ENCODE measurements around the gene ZNF516. TPM values are rescaled to one million over a fixed set of nuclear protein-coding genes. Genes with fewer than 3 reads are reported as not detected.

Gene ZNF516
- total and polyA plus RNA-seq, 7 experiments from 2014 or later, result 1.9 to 60.4 (median 21.7) TPM

DNA sequence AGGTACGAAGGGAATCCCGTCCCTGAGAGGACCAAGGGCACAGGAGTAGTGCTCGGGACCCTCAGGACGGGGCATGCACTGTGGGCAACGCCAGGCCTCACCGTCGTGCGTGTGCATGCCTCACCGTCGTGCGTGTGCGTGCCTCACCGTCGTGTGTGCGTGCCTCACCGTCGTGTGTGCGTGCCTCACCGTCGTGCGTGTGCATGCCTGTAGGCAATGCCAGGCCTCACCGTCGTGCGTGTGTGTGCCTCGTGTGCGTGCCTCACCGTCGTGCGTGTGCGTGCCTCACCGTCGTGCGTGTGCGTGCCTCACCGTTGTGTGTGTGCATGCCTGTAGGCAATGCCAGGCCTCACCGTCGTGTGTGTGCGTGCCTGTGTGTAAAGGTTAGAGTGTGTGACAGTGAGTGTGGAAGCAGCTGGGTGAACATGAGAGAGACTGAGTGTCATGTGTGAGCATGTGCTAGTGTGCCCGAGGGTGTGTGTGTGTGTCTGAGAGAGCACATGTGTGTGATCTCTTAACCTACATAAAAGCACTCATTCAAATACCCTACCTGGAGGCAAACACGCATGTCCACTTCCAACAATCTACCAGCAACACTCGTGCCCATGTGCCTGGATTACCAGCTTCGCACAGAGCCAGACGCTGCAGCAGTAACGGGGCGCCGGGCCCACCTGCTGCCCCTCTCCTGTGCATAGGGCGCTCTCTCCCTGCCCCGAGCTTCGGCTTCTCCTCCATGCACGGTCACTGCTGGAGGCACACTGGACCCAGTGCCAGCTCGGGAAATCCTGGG lies 36.3 kb downstream of the ZNF516 start:
- POLR2A ChIA-PET, result no interaction called here
- Mint-ChIP-seq H3K27ac (peak overlapping the region in 1 of 9 donors; percentile 62), H3K27me3 (peaks cover 0 to 7% (median 0%) of the 10 kb centered on the region in 5 donors), H3K4me1 (peaks cover 0 to 39% (median 34%) of the 10 kb centered on the region in 7 donors), H3K36me3 (peaks cover 0 to 33% (median 0%) of the 10 kb centered on the region in 5 donors), H3K4me3 (no peak overlapping the region), H3K9me3 (no peaks in the 10 kb centered on the region)
- Histone ChIP-seq H3K4me3 (ENCODE audit: low read length) (no peak overlapping the region), H3K4me1 (ENCODE audit: control insufficient read depth in 2 of 2, insufficient read depth in 2 of 2, low read length in 2 of 2) (no peaks in the 10 kb centered on the region), H3K27me3 (ENCODE audit: control insufficient read depth in 2 of 2, insufficient read depth in 2 of 2, low read length in 2 of 2) (no peaks in the 10 kb centered on the region), H3K36me3 (ENCODE audit: control insufficient read depth in 2 of 3, insufficient read depth in 3 of 3, low read length in 3 of 3) (peaks cover 0 to 9% (median 3%) of the 10 kb centered on the region in 3 experiments), H3K27ac (ENCODE audit: low read depth, low read length) (no peak overlapping the region), H3K9me3 (ENCODE audit: control insufficient read depth in 2 of 3, low read length in 3 of 3) (no peaks in the 10 kb centered on the region)
- CTCF ChIA-PET, result no interaction called here
- ATAC-seq, result no peak
- no peak for DNase-seq
- intact Hi-C loops (cut with micrococcal nuclease), result no loop called here

DNA sequence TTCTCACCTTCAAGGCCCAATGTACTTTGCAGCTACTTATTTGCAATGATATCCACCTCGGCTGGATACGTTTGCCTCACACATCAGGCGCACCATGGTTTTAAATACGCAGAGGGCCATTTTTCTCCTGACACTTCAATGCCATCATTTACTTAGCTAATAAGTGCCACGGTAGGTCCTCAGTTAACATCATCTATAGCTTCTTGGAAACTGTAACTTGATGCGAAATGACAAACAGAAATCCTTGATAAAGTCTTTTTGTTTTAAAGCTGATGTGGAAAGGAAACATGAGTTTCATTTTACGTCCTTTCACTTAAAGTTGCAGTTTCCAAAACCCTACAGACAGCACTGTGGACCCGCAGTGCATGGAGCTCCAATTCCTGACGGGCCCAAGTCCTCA lies 37.1 kb downstream of the ZNF516 start:
- Mint-ChIP-seq H3K27ac (no peak overlapping the region), H3K9me3 (no peaks in the 10 kb centered on the region), H3K4me3 (no peak overlapping the region), H3K27me3 (peaks cover 0 to 10% (median 0%) of the 10 kb centered on the region in 5 donors), H3K36me3 (peaks cover 0 to 29% (median 0%) of the 10 kb centered on the region in 5 donors), H3K4me1 (peaks cover 0 to 43% (median 39%) of the 10 kb centered on the region in 7 donors)
- Histone ChIP-seq H3K36me3 (ENCODE audit: control insufficient read depth in 2 of 3, insufficient read depth in 3 of 3, low read length in 3 of 3) (peaks cover 0 to 9% (median 3%) of the 10 kb centered on the region in 3 experiments), H3K27me3 (ENCODE audit: control insufficient read depth in 2 of 2, insufficient read depth in 2 of 2, low read length in 2 of 2) (no peaks in the 10 kb centered on the region), H3K4me1 (ENCODE audit: control insufficient read depth in 2 of 2, insufficient read depth in 2 of 2, low read length in 2 of 2) (no peaks in the 10 kb centered on the region), H3K4me3 (ENCODE audit: low read length) (no peak overlapping the region), H3K9me3 (ENCODE audit: control insufficient read depth in 2 of 3, low read length in 3 of 3) (no peaks in the 10 kb centered on the region), H3K27ac (ENCODE audit: low read depth, low read length) (no peak overlapping the region)
- ChIA-PET CTCF (no interaction called here), POLR2A (no interaction called here)
- no peak for ATAC-seq
- intact Hi-C loops (cut with micrococcal nuclease), result no loop called here
- DNase-seq, result no peak

DNA sequence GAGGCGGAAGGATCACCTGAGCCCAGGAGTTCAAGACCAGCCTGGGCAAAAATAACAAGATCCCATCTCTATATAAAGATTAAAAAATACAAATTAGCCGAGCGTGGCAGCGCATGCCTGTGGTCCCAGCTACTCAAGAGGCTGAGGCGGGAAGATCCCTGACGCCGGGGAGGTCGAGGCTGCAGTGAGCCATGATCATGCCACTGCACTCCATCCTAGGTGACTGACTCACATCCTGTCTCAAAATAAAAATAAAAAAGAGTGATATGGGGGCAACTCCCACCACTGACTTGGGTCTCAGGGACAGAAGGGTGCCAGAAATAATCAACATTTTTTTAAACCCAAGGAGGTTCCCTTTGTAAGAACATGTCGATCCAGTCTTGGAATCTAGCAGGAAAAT lies 37.6 kb downstream of the ZNF516 start:
- intact Hi-C loops (cut with micrococcal nuclease), result no loop called here
- H3K9me3 ChIP-seq (ENCODE audit: control insufficient read depth in 2 of 3, low read length in 3 of 3), result no peaks in the 10 kb centered on the region
- DNase-seq (no peak), ATAC-seq (no peak)
- ChIA-PET POLR2A (no interaction called here), CTCF (interaction anchor here (1.2 kb wide), 1 partner anchor 252 kb away, joined by 3 read pairs; no protein-coding TSS in a partner anchor)
- no peak overlapping the region for H3K27ac ChIP-seq (ENCODE audit: low read depth, low read length)
- H3K27me3 Mint-ChIP-seq, result peaks cover 0 to 13% (median 0%) of the 10 kb centered on the region in 5 donors
- H3K36me3 ChIP-seq (ENCODE audit: control insufficient read depth in 2 of 3, insufficient read depth in 3 of 3, low read length in 3 of 3), result peaks cover 0 to 9% (median 3%) of the 10 kb centered on the region in 3 experiments
- H3K36me3 Mint-ChIP-seq, result peaks cover 0 to 29% (median 0%) of the 10 kb centered on the region in 5 donors
- no peaks in the 10 kb centered on the region for H3K27me3 ChIP-seq (ENCODE audit: control insufficient read depth in 2 of 2, insufficient read depth in 2 of 2, low read length in 2 of 2)
- H3K4me3 Mint-ChIP-seq, result no peak overlapping the region
- no peak overlapping the region for H3K27ac Mint-ChIP-seq
- H3K4me1 Mint-ChIP-seq, result peaks cover 0 to 47% (median 43%) of the 10 kb centered on the region in 7 donors
- H3K9me3 Mint-ChIP-seq, result no peaks in the 10 kb centered on the region
- H3K4me3 ChIP-seq (ENCODE audit: low read length), result no peak overlapping the region
- H3K4me1 ChIP-seq (ENCODE audit: control insufficient read depth in 2 of 2, insufficient read depth in 2 of 2, low read length in 2 of 2), result peaks cover 0 to 1% of the 10 kb centered on the region in 2 donors

DNA sequence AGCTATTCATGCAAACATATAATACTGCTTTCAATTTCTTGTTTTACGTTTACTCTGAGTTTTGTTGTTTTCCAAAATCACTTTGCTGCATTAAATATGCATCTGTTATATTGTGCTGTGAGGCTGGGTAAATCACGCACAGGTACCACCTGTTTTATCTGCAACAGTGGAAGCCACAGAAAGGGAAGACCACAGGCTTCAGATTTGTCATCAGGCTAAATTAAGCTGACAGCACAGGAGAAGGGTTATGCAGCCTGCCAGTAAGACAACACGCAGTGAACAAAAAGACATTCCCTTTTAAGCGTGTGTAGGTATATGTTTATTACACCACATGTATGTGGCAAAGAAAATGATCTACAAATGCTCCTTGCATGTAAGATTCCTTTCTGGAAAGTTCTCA lies 38.2 kb downstream of the ZNF516 start:
- peaks cover 0 to 20% (median 0%) of the 10 kb centered on the region in 5 donors for H3K27me3 Mint-ChIP-seq
- Histone ChIP-seq H3K4me1 (ENCODE audit: control insufficient read depth in 2 of 2, insufficient read depth in 2 of 2, low read length in 2 of 2) (peaks cover 0 to 8% of the 10 kb centered on the region in 2 donors), H3K27ac (ENCODE audit: low read depth, low read length) (no peak overlapping the region), H3K9me3 (ENCODE audit: control insufficient read depth in 2 of 3, low read length in 3 of 3) (no peaks in the 10 kb centered on the region), H3K4me3 (ENCODE audit: low read length) (no peak overlapping the region), H3K36me3 (ENCODE audit: control insufficient read depth in 2 of 3, insufficient read depth in 3 of 3, low read length in 3 of 3) (peaks cover 0 to 9% (median 3%) of the 10 kb centered on the region in 3 experiments), H3K27me3 (ENCODE audit: control insufficient read depth in 2 of 2, insufficient read depth in 2 of 2, low read length in 2 of 2) (no peaks in the 10 kb centered on the region)
- no peaks in the 10 kb centered on the region for H3K9me3 Mint-ChIP-seq
- no peak overlapping the region for H3K4me3 Mint-ChIP-seq
- peaks cover 0 to 26% (median 0%) of the 10 kb centered on the region in 5 donors for H3K36me3 Mint-ChIP-seq
- no peak overlapping the region for H3K27ac Mint-ChIP-seq
- DNase-seq (no peak), ATAC-seq (no peak)
- CTCF ChIA-PET, result interaction anchor here (1.2 kb wide), 1 partner anchor 253 kb away, joined by 3 read pairs; no protein-coding TSS in a partner anchor
- intact Hi-C loops (cut with micrococcal nuclease), result no loop called here
- POLR2A ChIA-PET, result no interaction called here
- peaks cover 0 to 53% (median 45%) of the 10 kb centered on the region in 7 donors for H3K4me1 Mint-ChIP-seq

DNA sequence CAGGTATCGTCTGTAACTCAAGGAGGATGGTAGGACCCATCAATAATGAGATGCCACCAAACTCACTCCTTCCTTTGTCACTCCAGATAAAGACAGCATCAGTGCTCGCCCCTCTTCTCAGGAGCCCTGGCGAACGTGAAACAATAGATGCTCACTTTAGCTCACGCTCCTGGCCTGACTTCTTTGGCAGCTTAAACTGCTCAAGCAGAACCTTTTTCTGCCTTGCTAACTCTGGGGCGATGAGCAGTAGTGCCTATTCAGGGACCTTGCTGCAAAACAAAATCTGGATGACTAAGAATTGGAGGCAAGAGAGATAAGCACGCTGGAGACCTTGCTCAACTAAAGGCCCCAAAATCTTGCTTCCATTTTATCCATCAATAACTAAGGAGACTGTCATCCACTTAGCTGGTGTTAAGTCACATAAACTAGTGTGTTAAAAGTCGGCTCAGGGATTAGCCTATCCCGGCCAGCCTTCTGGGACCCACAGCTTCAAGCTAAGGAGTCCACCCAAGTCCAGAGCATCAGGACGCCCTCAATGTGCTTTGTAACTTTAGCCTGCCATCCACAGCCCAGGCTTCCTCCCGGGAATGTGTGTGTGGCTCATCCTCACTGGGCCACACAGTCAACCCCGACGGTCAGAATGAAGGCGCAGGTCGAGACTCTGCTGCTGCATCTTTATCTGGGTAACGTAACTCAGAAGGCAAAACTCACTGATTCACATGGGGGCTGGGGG lies 38.9 kb downstream of the ZNF516 start:
- Histone ChIP-seq H3K4me3 (ENCODE audit: low read length) (no peak overlapping the region), H3K4me1 (ENCODE audit: control insufficient read depth in 2 of 2, insufficient read depth in 2 of 2, low read length in 2 of 2) (peaks cover 0 to 13% of the 10 kb centered on the region in 2 donors), H3K27me3 (ENCODE audit: control insufficient read depth in 2 of 2, insufficient read depth in 2 of 2, low read length in 2 of 2) (no peaks in the 10 kb centered on the region), H3K36me3 (ENCODE audit: control insufficient read depth in 2 of 3, insufficient read depth in 3 of 3, low read length in 3 of 3) (peaks cover 0 to 9% (median 3%) of the 10 kb centered on the region in 3 experiments), H3K27ac (ENCODE audit: low read depth, low read length) (no peak overlapping the region), H3K9me3 (ENCODE audit: control insufficient read depth in 2 of 3, low read length in 3 of 3) (no peaks in the 10 kb centered on the region)
- H3K4me1 Mint-ChIP-seq, result peaks cover 2 to 59% (median 50%) of the 10 kb centered on the region in 7 donors
- peaks cover 0 to 26% (median 0%) of the 10 kb centered on the region in 5 donors for H3K27me3 Mint-ChIP-seq
- POLR2A ChIA-PET, result interaction anchor here (1.0 kb wide), 1 partner anchor 34 kb away, joined by 3 read pairs; no protein-coding TSS in a partner anchor
- peak overlapping the region in 1 of 10 donors; percentile 4 for H3K4me3 Mint-ChIP-seq
- peaks cover 0 to 21% (median 0%) of the 10 kb centered on the region in 5 donors for H3K36me3 Mint-ChIP-seq
- no peak overlapping the region for H3K27ac Mint-ChIP-seq
- no peaks in the 10 kb centered on the region for H3K9me3 Mint-ChIP-seq
- no peak for ATAC-seq
- intact Hi-C loops (cut with micrococcal nuclease), result no loop called here
- no peak for DNase-seq
- CTCF ChIA-PET, result interaction anchor here (1.2 kb wide), 1 partner anchor 254 kb away, joined by 3 read pairs; no protein-coding TSS in a partner anchor

DNA sequence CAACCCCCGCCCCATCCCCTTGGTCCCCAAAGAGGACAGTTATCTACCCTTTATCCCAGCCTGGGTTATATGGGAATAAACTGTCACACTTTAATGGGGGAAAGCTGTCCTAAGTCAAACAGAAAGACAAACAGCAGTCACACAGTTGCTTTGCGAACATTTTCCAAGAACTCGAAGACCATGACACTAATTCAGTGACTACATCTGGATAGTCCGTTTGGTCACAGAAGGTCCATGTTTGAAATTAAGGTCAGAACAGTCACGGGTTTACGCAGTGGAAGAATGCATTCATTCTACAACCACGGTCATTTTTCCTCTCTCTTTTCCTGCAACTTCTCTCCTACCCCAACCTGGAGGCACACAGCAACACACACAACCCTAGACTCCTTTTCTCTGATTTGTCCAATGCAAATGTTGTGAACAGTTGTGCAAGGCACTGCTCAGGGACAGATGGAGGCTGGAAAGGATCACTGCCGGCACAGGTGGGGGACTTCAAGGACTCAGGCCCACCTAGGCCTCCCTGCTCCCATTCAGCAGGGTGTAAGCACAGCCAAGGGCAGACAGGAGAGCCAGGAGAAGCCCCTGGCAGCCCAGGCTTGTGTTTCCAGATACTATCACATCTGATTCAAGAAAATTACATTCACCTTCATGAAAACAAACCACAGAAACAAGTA lies 39.9 kb downstream of the ZNF516 start:
- peaks cover 7 to 64% (median 53%) of the 10 kb centered on the region in 7 donors for H3K4me1 Mint-ChIP-seq

More for the DNA sequence above, 39.9 kb downstream of the ZNF516 start:
- Histone ChIP-seq H3K4me1 (ENCODE audit: control insufficient read depth in 2 of 2, insufficient read depth in 2 of 2, low read length in 2 of 2) (peaks cover 0 to 13% of the 10 kb centered on the region in 2 donors), H3K27ac (ENCODE audit: low read depth, low read length) (no peak overlapping the region), H3K36me3 (ENCODE audit: control insufficient read depth in 2 of 3, insufficient read depth in 3 of 3, low read length in 3 of 3) (peaks cover 0 to 9% (median 3%) of the 10 kb centered on the region in 3 experiments), H3K27me3 (ENCODE audit: control insufficient read depth in 2 of 2, insufficient read depth in 2 of 2, low read length in 2 of 2) (no peaks in the 10 kb centered on the region), H3K4me3 (ENCODE audit: low read length) (no peak overlapping the region), H3K9me3 (ENCODE audit: control insufficient read depth in 2 of 3, low read length in 3 of 3) (no peaks in the 10 kb centered on the region)
- ATAC-seq, result no peak
- intact Hi-C loops (cut with micrococcal nuclease), result no loop called here
- H3K36me3 Mint-ChIP-seq, result peaks cover 0 to 15% (median 0%) of the 10 kb centered on the region in 5 donors
- peak overlapping the region in 1 of 9 donors; percentile 39 for H3K27ac Mint-ChIP-seq
- ChIA-PET POLR2A (interaction anchor here (0.6 to 1.0 kb wide), 2 partner anchors 13 to 35 kb away, joined by 3 read pairs; no protein-coding TSS in a partner anchor), CTCF (no interaction called here)
- DNase-seq, result no peak
- H3K27me3 Mint-ChIP-seq, result peaks cover 0 to 33% (median 0%) of the 10 kb centered on the region in 5 donors
- no peaks in the 10 kb centered on the region for H3K9me3 Mint-ChIP-seq
- H3K4me3 Mint-ChIP-seq, result no peak overlapping the region

Measured in naive thymus-derived CD4-positive, alpha-beta T cell (primary cell).